Measurements from ENCODE around the gene VSIG8.

Gene VSIG8

GRCh38 chr1:159854693-159855192 is 7.7 kb downstream of the VSIG8 start:
- no peak for DNase-seq

DNA sequence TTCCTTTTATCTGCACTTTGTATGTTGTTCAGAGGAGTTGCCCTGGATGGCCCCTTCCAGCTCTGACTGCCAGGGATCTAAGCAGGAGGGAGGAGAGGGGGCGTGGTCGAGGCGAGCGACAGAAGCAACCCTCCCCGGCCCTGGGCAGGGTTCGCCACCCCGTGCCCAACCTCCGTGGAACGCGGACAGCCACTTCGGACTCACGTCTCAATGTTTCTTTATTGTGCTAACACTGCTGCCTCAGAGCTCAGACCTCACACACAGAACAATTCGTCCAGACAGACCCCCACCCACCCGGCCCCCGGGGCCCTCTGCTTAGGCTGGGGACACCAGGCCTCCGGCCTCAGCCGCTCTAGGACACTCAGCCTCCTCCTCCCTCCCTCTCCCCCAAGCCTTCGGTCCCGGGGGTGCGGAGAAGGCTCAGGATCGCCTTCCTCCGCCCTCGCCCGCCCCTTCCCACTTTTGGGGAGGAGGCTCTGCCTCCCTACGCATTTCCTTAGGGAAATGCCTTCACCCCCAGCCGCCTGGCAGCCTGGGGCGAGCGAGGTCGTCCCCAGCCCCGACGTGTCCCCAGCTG is 8.3 kb downstream of the VSIG8 start:
- no peak for DNase-seq

GRCh38 chr1:159853417-159854115 is 8.9 kb downstream of the VSIG8 start:
- DNase-seq, result no peak

GRCh38 chr1:159851407-159851806 is 11.1 kb downstream of the VSIG8 start:
- DNase-seq, result no peak

- no peak for DNase-seq
These were observed 12.7 kb downstream of the VSIG8 start for GRCh38 chr1:159849626-159850366.

GRCh38 chr1:159848326-159848725 is 14.1 kb downstream of the VSIG8 start:
- DNase-seq, result no peak

GRCh38 chr1:159847231-159847630 is 15.2 kb downstream of the VSIG8 start:
- no peak for DNase-seq

DNA sequence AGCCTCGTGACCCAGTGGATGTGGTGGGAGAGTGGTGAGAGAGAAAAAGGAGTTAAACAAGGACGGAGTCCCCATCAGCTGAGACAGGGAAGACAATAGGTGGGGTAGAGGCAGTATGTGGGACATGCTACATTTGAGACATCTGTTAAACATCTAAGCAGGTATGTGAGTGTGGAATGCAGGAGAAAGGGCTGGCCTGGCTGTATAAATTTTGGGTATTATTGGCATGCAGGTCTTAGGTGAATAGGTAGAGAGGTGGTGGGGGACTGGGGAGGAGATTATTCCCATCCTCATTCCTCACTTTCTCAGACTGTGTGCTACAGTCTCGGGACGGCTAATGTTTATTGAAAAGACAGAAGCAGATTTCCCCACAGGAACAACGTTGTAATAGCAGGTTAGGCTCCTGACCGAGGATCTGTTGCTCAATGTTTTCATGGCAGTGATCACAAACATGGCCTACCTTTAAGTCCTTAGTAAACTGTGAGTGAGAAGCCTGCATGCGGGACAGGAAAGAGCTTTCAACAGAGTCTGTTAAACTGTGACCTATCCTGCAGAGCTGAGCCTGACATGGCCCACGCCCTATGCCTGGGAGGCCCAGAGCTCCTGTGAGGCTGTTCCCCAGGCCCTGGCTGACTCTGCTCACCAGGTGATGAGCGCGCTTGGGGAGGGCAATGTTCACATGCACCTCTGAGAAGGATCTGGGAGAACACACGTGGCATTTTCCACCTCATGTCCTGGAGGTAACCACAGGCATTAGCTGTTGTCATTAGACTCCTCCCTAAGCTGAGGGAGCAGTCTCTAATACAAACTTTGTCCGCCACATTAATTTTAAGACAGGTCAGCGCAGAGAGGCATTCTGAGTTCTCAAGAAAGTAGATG is 16.5 kb downstream of the VSIG8 start:
- no peak for DNase-seq

DNA sequence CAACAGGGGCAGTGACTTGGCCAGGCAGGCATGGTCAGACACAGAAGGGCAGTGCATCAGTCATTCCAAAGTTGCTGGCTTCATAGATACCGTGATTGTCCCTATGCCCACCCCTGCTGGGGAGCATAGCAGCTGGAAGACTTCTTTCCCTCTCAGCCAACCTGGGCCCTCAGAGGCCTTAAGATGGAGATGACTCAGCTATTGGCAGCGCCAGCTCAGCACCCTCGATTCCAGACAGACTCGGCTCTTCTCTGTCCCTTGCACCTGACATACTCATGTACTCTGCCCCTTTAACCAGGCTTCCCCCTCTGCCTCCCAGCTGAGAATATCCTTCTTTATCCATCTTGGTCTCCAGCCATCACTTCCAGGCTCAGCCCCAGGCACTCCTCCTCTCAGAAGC is 19.0 kb downstream of the VSIG8 start:
- no peak for DNase-seq

GRCh38 chr1:159841749-159842148 is 20.7 kb downstream of the VSIG8 start:
- no peak for DNase-seq

- DNase-seq, result no peak
These were observed 23.2 kb downstream of the VSIG8 start for GRCh38 chr1:159839116-159839849.

- DNase-seq, result no peak
These were observed 23.7 kb downstream of the VSIG8 start for GRCh38 chr1:159838715-159839114.

DNA sequence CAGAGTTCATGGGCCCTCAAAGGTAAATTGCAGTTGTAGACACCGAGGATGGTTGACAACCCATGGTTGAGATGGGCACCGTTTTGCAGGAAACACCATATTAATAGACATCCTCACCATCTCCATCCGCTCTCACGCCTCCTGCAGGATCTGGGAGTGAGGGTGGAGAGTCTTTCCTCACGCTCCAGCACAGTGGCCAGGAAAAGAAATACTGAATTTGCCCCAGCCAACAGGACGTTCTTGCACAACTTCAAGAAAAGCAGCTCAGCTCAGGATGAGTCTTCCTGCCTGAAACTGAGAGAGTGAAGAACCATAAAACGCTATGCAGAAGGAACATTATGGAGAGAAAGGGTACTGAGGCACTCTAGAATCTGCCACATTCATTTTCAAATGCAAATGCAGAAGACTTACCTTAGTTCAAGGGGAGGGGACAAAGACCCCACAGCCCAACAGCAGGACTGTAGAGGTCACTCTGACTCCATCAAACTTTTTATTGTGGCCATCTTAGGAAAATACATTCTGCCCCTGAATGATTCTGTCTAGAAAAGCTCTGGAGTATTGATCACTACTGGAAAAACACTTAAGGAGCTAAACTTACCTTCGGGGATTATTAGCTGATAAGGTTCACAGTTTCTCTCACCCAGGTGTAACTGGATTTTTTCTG is 26.5 kb downstream of the VSIG8 start:
- no peak for DNase-seq

DNA sequence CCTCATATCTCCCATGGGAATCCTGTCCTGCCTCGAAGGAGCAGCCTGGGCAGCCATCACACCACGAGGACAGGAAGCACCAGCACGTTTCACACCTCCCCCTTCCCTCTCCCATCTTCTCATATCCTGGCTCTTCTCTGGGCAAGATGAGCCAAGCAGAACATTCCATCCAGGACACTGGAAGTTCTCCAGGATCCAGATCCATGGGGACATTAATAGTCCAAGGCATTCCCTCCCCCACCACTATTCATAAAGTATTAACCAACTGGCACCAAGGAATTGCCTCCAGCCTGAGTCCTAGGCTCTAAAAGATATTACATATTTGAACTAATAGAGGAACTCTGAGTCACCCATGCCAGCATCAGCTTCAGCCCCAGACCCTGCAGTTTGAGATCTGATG is 27.1 kb downstream of the VSIG8 start:
- no peak for DNase-seq

GRCh38 chr1:159832309-159832708 is 30.1 kb downstream of the VSIG8 start:
- no peak for DNase-seq

GRCh38 chr1:159831412-159832141 is 30.9 kb downstream of the VSIG8 start:
- DNase-seq, result no peak

- DNase-seq, result no peak
These were observed 31.7 kb downstream of the VSIG8 start for GRCh38 chr1:159830722-159831121.

DNA sequence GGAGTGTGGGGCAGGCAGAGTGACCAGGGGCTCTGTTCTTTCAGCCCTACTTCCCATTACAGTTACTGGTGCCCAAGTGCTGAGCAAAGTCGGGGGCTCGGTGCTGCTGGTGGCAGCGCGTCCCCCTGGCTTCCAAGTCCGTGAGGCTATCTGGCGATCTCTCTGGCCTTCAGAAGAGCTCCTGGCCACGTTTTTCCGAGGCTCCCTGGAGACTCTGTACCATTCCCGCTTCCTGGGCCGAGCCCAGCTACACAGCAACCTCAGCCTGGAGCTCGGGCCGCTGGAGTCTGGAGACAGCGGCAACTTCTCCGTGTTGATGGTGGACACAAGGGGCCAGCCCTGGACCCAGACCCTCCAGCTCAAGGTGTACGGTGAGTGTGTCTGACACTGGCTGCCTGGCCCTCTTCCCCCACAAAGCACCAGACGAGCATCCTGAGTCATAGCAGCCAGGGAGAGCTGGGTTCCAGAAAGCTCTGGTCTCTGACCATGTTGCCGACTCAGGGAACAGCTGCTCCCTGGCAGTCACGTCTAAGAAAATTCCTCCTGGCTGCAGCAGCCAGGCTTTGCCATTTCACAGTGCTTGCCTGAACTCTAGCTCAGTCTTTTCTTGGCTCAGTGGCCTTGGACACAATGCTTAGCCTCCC is 32.5 kb downstream of the VSIG8 start:
- DNase-seq, result no peak

GRCh38 chr1:159829273-159829634 is 33.2 kb downstream of the VSIG8 start:
- DNase-seq, result no peak

DNA sequence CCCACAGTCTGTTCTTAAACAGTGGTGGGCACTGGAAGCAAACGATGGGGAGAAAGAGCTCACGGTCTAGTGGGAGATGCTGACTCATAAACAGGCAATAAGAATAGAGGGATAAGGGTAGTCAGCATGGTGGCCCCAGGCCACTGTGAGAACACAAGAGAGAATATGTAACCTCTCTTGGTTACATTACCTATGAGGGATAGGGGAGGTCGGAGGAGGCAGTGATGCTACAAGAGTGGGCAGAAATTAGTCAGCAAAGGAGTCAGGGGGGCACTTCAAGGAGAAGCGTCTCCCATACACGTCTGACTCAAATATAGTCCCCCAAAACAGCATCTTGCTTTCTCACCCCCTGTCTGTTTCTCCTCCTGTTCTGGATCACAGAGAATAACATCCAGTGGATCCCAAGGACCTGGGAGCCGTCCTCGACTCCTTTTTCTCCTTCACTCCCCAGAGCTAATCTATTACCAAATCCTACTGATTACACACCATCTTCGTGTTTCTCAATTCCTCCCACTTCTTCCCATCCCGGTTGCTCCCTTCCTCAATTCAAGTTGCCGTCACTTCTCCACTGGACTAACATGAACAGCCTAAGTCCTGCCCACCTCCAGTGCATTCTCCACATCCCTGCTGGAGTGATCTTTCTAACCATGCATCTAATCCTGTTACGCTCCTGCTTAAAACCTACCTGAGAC is 33.7 kb downstream of the VSIG8 start:
- DNase-seq, result no peak
